GM12878 (cell line): ENCODE measurements around the gene NUCB1. TPM values are rescaled to one million over a fixed set of nuclear protein-coding genes. Genes with fewer than 3 reads are reported as not detected.

Experiments
- ATAC-seq: fragments of 200-7000 bp; cut with Tn5 transposase; 3 replicates; pipeline ENCODE4 v1.9.1; 2020; ENCODE audit warnings: mild to moderate bottlenecking, moderate library complexity
- BruUV-seq: library from RNA; stranded (reverse); fragments of 400-500 nt; replicated peaks from 2 replicates; lab custom pipeline; 2021; lab: Mats Ljungman, UMichigan
- CTCF ChIA-PET: fragments of 300-600 bp; sonication (Branson Sonifier 250); formaldehyde crosslinking; extraction: SDS; loops from one replicate; lab custom pipeline; 2021; ENCODE audit warnings: inconsistent platforms; lab: Yijun Ruan, JAX
- POLR2A ChIA-PET: fragments of 350-600 bp; formaldehyde crosslinking; extraction: SDS; loops from one replicate; lab custom pipeline; 2021; ENCODE audit warnings: inconsistent platforms; lab: Charles Lee
- RAD21 ChIA-PET: fragments of 300-600 bp; sonication (Branson Sonifier 250); formaldehyde crosslinking; loops from one replicate; lab custom pipeline; 2023; ENCODE audit warnings: antibody characterized with exemption; ENCODE audit not compliant: unreplicated experiment; lab: Charles Lee
- SMC1A ChIA-PET: fragments of 300-600 bp; sonication (Branson Sonifier 250); formaldehyde crosslinking; loops from one replicate; lab custom pipeline; 2023; ENCODE audit not compliant: unreplicated experiment, uncharacterized antibody; lab: Charles Lee
- DNase-seq: peaks from one replicate; pipeline ENCODE4 v3.0.0-alpha.2; 2011; ENCODE audit warnings: low read depth, low spot score
- FAIRE-seq: peaks from 3 replicates; lab custom pipeline; 2011; peaks lifted over from hg19 to GRCh38; lab: Jason Lieb, UNC
- H2AFZ ChIP-seq: 2 replicates; pipeline ENCODE4 v1.6.0; 2011; ENCODE audit warnings: low read depth, low read length, control low read depth; ENCODE audit not compliant: control insufficient read depth
- H3K27ac ChIP-seq: 2 replicates; pipeline ENCODE4 v1.5.1; 2011; ENCODE audit warnings: control low read depth; ENCODE audit not compliant: control insufficient read depth, insufficient read depth
- H3K27me3 ChIP-seq, 2 experiments: replicated peaks in 1 of 2; 2 replicates each; pipeline versions ENCODE4 v1.6.0 to v1.6.1; 2011; ENCODE audit warnings: low read length in 1 of 2; ENCODE audit not compliant: control insufficient read depth in 2 of 2, insufficient read depth in 2 of 2
- H3K36me3 ChIP-seq, 2 experiments: 2 replicates each; pipeline ENCODE4 v1.5.1; 2011; ENCODE audit warnings: low read length in 1 of 2; ENCODE audit not compliant: control insufficient read depth in 2 of 2, insufficient read depth in 2 of 2
- H3K4me1 ChIP-seq: 2 replicates; pipeline ENCODE4 v1.6.1; 2011; ENCODE audit warnings: mild to moderate bottlenecking, low read length, moderate library complexity, mixed read lengths; ENCODE audit not compliant: control insufficient read depth, insufficient read depth
- H3K4me2 ChIP-seq: 2 replicates; pipeline ENCODE4 v1.6.0; 2011; ENCODE audit warnings: control low read depth; ENCODE audit not compliant: control insufficient read depth, insufficient read depth
- H3K4me3 ChIP-seq: fragments of 200-600 bp; sonication (generic); 2 replicates; pipeline ENCODE4 v1.5.1; 2016
- H3K79me2 ChIP-seq: 2 replicates; pipeline ENCODE4 v1.6.0; 2011; ENCODE audit warnings: low read length; ENCODE audit not compliant: control insufficient read depth, insufficient read depth
- H3K9ac ChIP-seq: 2 replicates; pipeline ENCODE4 v1.8.0; 2011; ENCODE audit warnings: low read length, control low read depth, mixed read lengths; ENCODE audit not compliant: control insufficient read depth, insufficient read depth
- H3K9me3 ChIP-seq: replicated peaks from 3 replicates; pipeline ENCODE4 v1.5.1; 2011; ENCODE audit warnings: mild to moderate bottlenecking, low read length; ENCODE audit not compliant: control insufficient read depth, insufficient read depth
- H4K20me1 ChIP-seq: 2 replicates; pipeline ENCODE4 v1.6.0; 2011; ENCODE audit not compliant: control insufficient read depth, insufficient read depth
- ATF3 ChIP-seq: IDR thresholded peaks from 2 replicates; pipeline ENCODE4 v1.6.1; 2011; ENCODE audit warnings: low read depth, mild to moderate bottlenecking, low read length, moderate library complexity, borderline replicate concordance; ENCODE audit errors: extremely low read depth
- SMAD5 ChIP-seq: IDR thresholded peaks from 2 replicates; pipeline ENCODE4 v1.6.1; 2016; ENCODE audit warnings: antibody characterized with exemption, low read depth
- SREBF1 ChIP-seq: IDR thresholded peaks from 2 replicates; pipeline ENCODE4 v1.6.1; 2012; ENCODE audit warnings: mild to moderate bottlenecking, low read length
- WGBS: methylation state at CpG from one replicate; pipeline ENCODE4 v1.1.6; 2016; ENCODE audit warnings: low lambda C conversion rate; ENCODE audit not compliant: insufficient replicate concordance, insufficient coverage; ENCODE audit errors: missing lambda C conversion rate; 5-methylcytosine and 5-hydroxymethylcytosine counted together
- in situ Hi-C: fragments of 300-500 bp; cut with MboI; formaldehyde crosslinking; loops from 9 replicates; pipeline ENCODE4 v1.14.3; 2018; ENCODE audit warnings: mixed read lengths
- intact Hi-C: fragments of 100-400 bp; cut with micrococcal nuclease; formaldehyde crosslinking; loops from one replicate; pipeline ENCODE4 v1.14.2; 2022; ENCODE audit not compliant: unreplicated experiment
- polyA plus RNA-seq, 11 experiments: library from polyadenylated mRNA; depleted of rRNA in 4 of 11; unstranded in 6 of 11; stranded (reverse) in 5 of 11; fragments of >200 nt; fragmentation: Nextera tagmentation in 4 of 11; fragmentation: Illumina TruSeq in 1 of 11; extraction: Ambion mirVana in 4 of 11; extraction: Trizol in 1 of 11; gene quantifications; 1 replicate in 1 of 11; 2 replicates in 10 of 11; pipeline versions ENCODE4 v1.2.1 to v1.2.3, GENCODE V29; 2011 to 2016; ENCODE audit warnings: inconsistent platforms in 2 of 11, missing spikeins in 2 of 11, low read depth in 1 of 11
- total RNA-seq, 4 experiments: library from RNA; depleted of rRNA in 3 of 4; stranded (reverse); fragments of >200 nt in 3 of 4; fragmentation: Illumina TruSeq in 1 of 4; extraction: Trizol in 1 of 4; gene quantifications; 2 replicates each; pipeline versions ENCODE4 v1.2.1 to v1.2.3, GENCODE V29; 2013 to 2021
- TF ChIP-seq, protein P1 (sequence below): fragments of 450-650 bp; IDR thresholded peaks from 2 replicates; pipeline ENCODE4 v1.6.1; 2017; ENCODE audit warnings: mild to moderate bottlenecking

The NUCB1 gene
- total and polyA plus RNA-seq, 10 of the 15 experiments (the other 5 are each of a cell fraction or from before 2014, with no cell fraction given) = 1.8 to 112 (median 44.5) TPM

GRCh38 chr19:48915757-48916156, 15.6 kb downstream of the NUCB1 start:
- H2AFZ ChIP-seq = no peak overlapping the region
- no peak for FAIRE-seq
- BruUV-seq = no TSS peak
- H3K4me1 ChIP-seq = peaks cover 8% of the 10 kb centered on the region
- no peak overlapping the region for H3K4me2 ChIP-seq
- DNase-seq = no peak
- POLR2A ChIA-PET = interaction anchor here (0.6 kb wide), 1 partner anchor 12 kb away, joined by 4 read pairs; no protein-coding TSS in a partner anchor
- RAD21 ChIA-PET = no interaction called here
- WGBS = 92% methylated on average over 8 of the region's 8 CpGs
- in situ Hi-C loops (no loop called here), intact Hi-C loops (no loop called here)
- no peak for TF ChIP-seq SMAD5
- TF ChIP-seq, protein P1, sequence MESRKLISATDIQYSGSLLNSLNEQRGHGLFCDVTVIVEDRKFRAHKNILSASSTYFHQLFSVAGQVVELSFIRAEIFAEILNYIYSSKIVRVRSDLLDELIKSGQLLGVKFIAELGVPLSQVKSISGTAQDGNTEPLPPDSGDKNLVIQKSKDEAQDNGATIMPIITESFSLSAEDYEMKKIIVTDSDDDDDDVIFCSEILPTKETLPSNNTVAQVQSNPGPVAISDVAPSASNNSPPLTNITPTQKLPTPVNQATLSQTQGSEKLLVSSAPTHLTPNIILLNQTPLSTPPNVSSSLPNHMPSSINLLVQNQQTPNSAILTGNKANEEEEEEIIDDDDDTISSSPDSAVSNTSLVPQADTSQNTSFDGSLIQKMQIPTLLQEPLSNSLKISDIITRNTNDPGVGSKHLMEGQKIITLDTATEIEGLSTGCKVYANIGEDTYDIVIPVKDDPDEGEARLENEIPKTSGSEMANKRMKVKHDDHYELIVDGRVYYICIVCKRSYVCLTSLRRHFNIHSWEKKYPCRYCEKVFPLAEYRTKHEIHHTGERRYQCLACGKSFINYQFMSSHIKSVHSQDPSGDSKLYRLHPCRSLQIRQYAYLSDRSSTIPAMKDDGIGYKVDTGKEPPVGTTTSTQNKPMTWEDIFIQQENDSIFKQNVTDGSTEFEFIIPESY = no peak
- no peak for TF ChIP-seq ATF3
- TF ChIP-seq SREBF1 = no peak
- H3K79me2 ChIP-seq = no peaks in the 10 kb centered on the region
- H3K27ac ChIP-seq = no peak overlapping the region
- peaks cover 8 to 16% of the 10 kb centered on the region in 2 experiments for H3K36me3 ChIP-seq
- H3K9ac ChIP-seq = no peak overlapping the region
- SMC1A ChIA-PET = interaction anchor here (1.3 kb wide), 1 partner anchor 128 kb away, joined by 3 read pairs; no protein-coding TSS in a partner anchor
- ATAC-seq = no peak
- no peaks in the 10 kb centered on the region for H3K27me3 ChIP-seq
- CTCF ChIA-PET = interaction anchor here (1.5 kb wide), 1 partner anchor 55 kb away, joined by 5 read pairs; no protein-coding TSS in a partner anchor
- H3K4me3 ChIP-seq = no peak overlapping the region
- H3K9me3 ChIP-seq = no peaks in the 10 kb centered on the region
- H4K20me1 ChIP-seq = no peaks in the 10 kb centered on the region
